GM12878 (cell line): ENCODE data around the gene XRRA1. TPM values are rescaled to one million over a fixed set of nuclear protein-coding genes. Genes with fewer than 3 reads are reported as not detected.

Experiments used
- EGR1 ChIP-seq, 2 experiments: IDR thresholded peaks; 1 replicate in 1 of 2; 2 replicates in 1 of 2; pipeline ENCODE4 v1.6.1; 2011 to 2012; ENCODE audit warnings: low read depth in 2 of 2, low read length in 2 of 2, borderline replicate concordance in 1 of 2, mild to moderate bottlenecking in 1 of 2, moderate library complexity in 1 of 2
- FOXK2 ChIP-seq: fragments of 450-650 bp; IDR thresholded peaks from 2 replicates; pipeline ENCODE4 v1.6.1; 2017; ENCODE audit warnings: mild to moderate bottlenecking, moderate library complexity
- FOXM1 ChIP-seq: IDR thresholded peaks from 2 replicates; pipeline ENCODE4 v1.6.1; 2012; ENCODE audit warnings: low read depth, mild to moderate bottlenecking, inconsistent platforms, low read length, moderate library complexity
- HDGF ChIP-seq: fragments of 450-650 bp; IDR thresholded peaks from 2 replicates; pipeline ENCODE4 v1.6.1; 2016; ENCODE audit warnings: antibody characterized with exemption
- IKZF1 ChIP-seq: fragments of 450-650 bp; conservative IDR thresholded peaks from 2 replicates; pipeline ENCODE4 v1.6.1; 2017; ENCODE audit warnings: antibody characterized with exemption, mild to moderate bottlenecking
- JUND ChIP-seq: IDR thresholded peaks from 2 replicates; pipeline ENCODE4 v1.6.1; 2012; ENCODE audit warnings: low read depth, mild to moderate bottlenecking, low read length, improper control_type of control experiment, moderate library complexity
- LARP7 ChIP-seq: fragments of 450-650 bp; IDR thresholded peaks from 2 replicates; pipeline ENCODE4 v1.6.1; 2017; ENCODE audit warnings: mild to moderate bottlenecking
- MEF2A ChIP-seq: IDR thresholded peaks from 2 replicates; pipeline ENCODE4 v1.6.1; 2011; ENCODE audit warnings: low read depth, mild to moderate bottlenecking, low read length, moderate library complexity; ENCODE audit not compliant: insufficient read depth
- MEF2B ChIP-seq: fragments of 450-650 bp; IDR thresholded peaks from 2 replicates; pipeline ENCODE4 v1.6.1; 2018; ENCODE audit warnings: mild to moderate bottlenecking, moderate library complexity; ENCODE audit not compliant: partially characterized antibody, poor library complexity, severe bottlenecking
- NBN ChIP-seq: fragments of 450-650 bp; IDR thresholded peaks from 2 replicates; pipeline ENCODE4 v1.6.1; 2016
- NFIC ChIP-seq: IDR thresholded peaks from 2 replicates; pipeline ENCODE4 v1.6.1; 2012; ENCODE audit warnings: low read depth, mild to moderate bottlenecking, inconsistent platforms, low read length, moderate library complexity
- NR2C1 ChIP-seq: fragments of 450-650 bp; IDR thresholded peaks from 2 replicates; pipeline ENCODE4 v1.6.1; 2017; ENCODE audit warnings: antibody characterized with exemption, mild to moderate bottlenecking, moderate library complexity
- NR2C2 ChIP-seq: IDR thresholded peaks from 2 replicates; pipeline ENCODE4 v1.6.1; 2011; ENCODE audit warnings: borderline replicate concordance, low read depth; ENCODE audit not compliant: control insufficient read depth, insufficient read length
- NRF1 ChIP-seq: conservative IDR thresholded peaks from 2 replicates; pipeline ENCODE4 v1.6.1; 2011; ENCODE audit warnings: mild to moderate bottlenecking, low read depth, low read length, improper control_type of control experiment
- PAX5 ChIP-seq: IDR thresholded peaks from 2 replicates; pipeline ENCODE4 v1.6.1; 2011; ENCODE audit warnings: low read depth, low read length, borderline replicate concordance
- PKNOX1 ChIP-seq: fragments of 450-650 bp; IDR thresholded peaks from 2 replicates; pipeline ENCODE4 v1.6.1; 2016; ENCODE audit warnings: mild to moderate bottlenecking
- RUNX3 ChIP-seq: IDR thresholded peaks from 2 replicates; pipeline ENCODE4 v1.6.1; 2012; ENCODE audit warnings: low read length, inconsistent platforms
- SIN3A ChIP-seq: IDR thresholded peaks from 2 replicates; pipeline ENCODE4 v1.6.1; 2012; ENCODE audit warnings: low read depth, low read length, improper control_type of control experiment
- SREBF2 ChIP-seq: IDR thresholded peaks from 2 replicates; pipeline ENCODE4 v1.6.1; 2012; ENCODE audit warnings: mild to moderate bottlenecking, low read length
- STAT3 ChIP-seq: IDR thresholded peaks from 2 replicates; pipeline ENCODE4 v1.6.1; 2011; ENCODE audit warnings: low read depth, low read length, improper control_type of control experiment
- YBX1 ChIP-seq: fragments of 450-650 bp; IDR thresholded peaks from 2 replicates; pipeline ENCODE4 v1.6.1; 2016; ENCODE audit warnings: antibody characterized with exemption
- ZNF217 ChIP-seq: fragments of 450-650 bp; IDR thresholded peaks from 2 replicates; pipeline ENCODE4 v1.6.1; 2017; ENCODE audit warnings: antibody characterized with exemption, mild to moderate bottlenecking
- ZNF24 ChIP-seq: fragments of 450-650 bp; IDR thresholded peaks from 2 replicates; pipeline ENCODE4 v1.6.1; 2017; ENCODE audit warnings: antibody characterized with exemption, mild to moderate bottlenecking
- ZNF622 ChIP-seq: fragments of 450-650 bp; IDR thresholded peaks from 2 replicates; pipeline ENCODE4 v1.6.1; 2017; ENCODE audit warnings: mild to moderate bottlenecking, inconsistent platforms
- ZNF687 ChIP-seq: fragments of 450-650 bp; IDR thresholded peaks from 2 replicates; pipeline ENCODE4 v1.6.1; 2017; ENCODE audit warnings: mild to moderate bottlenecking, moderate library complexity
- polyA plus RNA-seq, 11 experiments: library from polyadenylated mRNA; depleted of rRNA in 4 of 11; unstranded in 6 of 11; stranded (reverse) in 5 of 11; fragments of >200 nt; fragmentation: Nextera tagmentation in 4 of 11; fragmentation: Illumina TruSeq in 1 of 11; extraction: Ambion mirVana in 4 of 11; extraction: Trizol in 1 of 11; gene quantifications; 1 replicate in 1 of 11; 2 replicates in 10 of 11; pipeline versions ENCODE4 v1.2.1 to v1.2.3, GENCODE V29; 2011 to 2016; ENCODE audit warnings: inconsistent platforms in 2 of 11, missing spikeins in 2 of 11, low read depth in 1 of 11
- total RNA-seq, 4 experiments: library from RNA; depleted of rRNA in 3 of 4; stranded (reverse); fragments of >200 nt in 3 of 4; fragmentation: Illumina TruSeq in 1 of 4; extraction: Trizol in 1 of 4; gene quantifications; 2 replicates each; pipeline versions ENCODE4 v1.2.1 to v1.2.3, GENCODE V29; 2013 to 2021
- TF ChIP-seq, protein P1 (sequence below): fragments of 450-650 bp; IDR thresholded peaks from 2 replicates; pipeline ENCODE4 v1.6.1; 2014; ENCODE audit warnings: mild to moderate bottlenecking

The XRRA1 gene
- total and polyA plus RNA-seq, 10 of the 15 experiments (the other 5 are each of a cell fraction or from before 2014, with no cell fraction given), result 2.5 to 8.8 (median 4.6) TPM

DNA sequence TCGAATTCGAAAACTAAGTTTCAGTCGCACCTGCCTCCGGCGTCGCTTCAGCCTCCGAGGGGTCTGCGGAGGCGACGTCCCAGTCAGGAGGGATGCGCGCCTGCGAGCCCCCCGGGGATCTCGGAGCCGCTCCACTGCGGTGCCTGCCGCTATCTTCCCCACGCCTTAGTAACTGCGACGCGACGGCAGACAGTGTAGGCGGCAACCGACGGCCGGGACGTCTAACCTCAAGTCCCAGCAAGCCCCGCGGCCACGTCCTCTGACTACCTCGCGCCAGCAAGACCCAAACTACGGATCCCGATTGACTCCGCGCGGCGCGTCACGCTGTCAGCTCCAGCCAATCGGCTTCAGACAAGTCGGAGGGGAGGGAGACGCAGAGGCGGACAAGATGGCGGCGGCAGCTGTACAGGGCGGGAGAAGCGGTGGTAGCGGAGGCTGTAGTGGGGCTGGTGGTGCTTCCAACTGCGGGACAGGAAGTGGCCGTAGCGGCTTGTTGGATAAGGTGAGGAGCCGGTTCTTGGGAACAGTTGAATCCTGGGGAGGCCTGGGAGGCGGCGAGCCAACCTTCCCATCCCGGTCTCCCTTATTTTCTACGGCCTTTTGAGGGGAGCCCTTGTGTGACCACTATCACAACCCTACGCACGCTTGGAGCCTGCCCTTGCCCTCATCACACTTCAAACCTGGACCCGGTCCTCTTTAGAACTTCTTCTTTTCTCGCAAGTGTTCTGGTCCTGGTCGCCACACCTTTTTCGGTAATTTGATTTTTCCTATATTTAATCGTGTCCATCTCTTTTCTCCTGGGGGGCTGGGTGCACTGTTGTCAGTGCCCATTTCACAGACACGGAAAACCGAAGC is at the start of gene XRRA1, which contains the start of gene SPCS2 (continued):
- TF ChIP-seq ZNF687, result peak; percentile 84
- TF ChIP-seq NBN, result 0 out of 2 replicates have a peak, but pooled peaks have one; percentile 68
- peak; percentile 71; the same call in 1 of the 2 replicates for TF ChIP-seq SIN3A
- TF ChIP-seq YBX1, result no peak
- TF ChIP-seq ZNF217, result no peak
- no peak for TF ChIP-seq STAT3
- peak; percentile 57 to 66; a peak in 1 of 3 replicates for TF ChIP-seq EGR1 (IDR thresholded peaks at IDR 0.05; ENCODE audit: borderline replicate concordance in 1 of 2, low read depth in 2 of 2, low read length in 2 of 2)
- peak; percentile 85 for TF ChIP-seq RUNX3
- TF ChIP-seq MEF2B, result no peak
- TF ChIP-seq MEF2A, result no peak
- TF ChIP-seq, protein P1, sequence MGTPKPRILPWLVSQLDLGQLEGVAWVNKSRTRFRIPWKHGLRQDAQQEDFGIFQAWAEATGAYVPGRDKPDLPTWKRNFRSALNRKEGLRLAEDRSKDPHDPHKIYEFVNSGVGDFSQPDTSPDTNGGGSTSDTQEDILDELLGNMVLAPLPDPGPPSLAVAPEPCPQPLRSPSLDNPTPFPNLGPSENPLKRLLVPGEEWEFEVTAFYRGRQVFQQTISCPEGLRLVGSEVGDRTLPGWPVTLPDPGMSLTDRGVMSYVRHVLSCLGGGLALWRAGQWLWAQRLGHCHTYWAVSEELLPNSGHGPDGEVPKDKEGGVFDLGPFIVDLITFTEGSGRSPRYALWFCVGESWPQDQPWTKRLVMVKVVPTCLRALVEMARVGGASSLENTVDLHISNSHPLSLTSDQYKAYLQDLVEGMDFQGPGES, result 0 out of 2 replicates have a peak, but pooled peaks have one; percentile 33
- peak; percentile 85 for TF ChIP-seq PKNOX1
- TF ChIP-seq ZNF24, result no peak
- no peak for TF ChIP-seq NR2C1
- TF ChIP-seq IKZF1, result peak; percentile 99
- no peak for TF ChIP-seq FOXM1
- peak; percentile 97; the same call in 1 of the 2 replicates for TF ChIP-seq HDGF
- TF ChIP-seq NR2C2, result no peak
- TF ChIP-seq ZNF622, result no peak
- TF ChIP-seq NFIC, result no peak
- peak; percentile 61; the same call in 1 of the 2 replicates for TF ChIP-seq LARP7
- TF ChIP-seq JUND, result 0 out of 2 replicates have a peak, but pooled peaks have one; percentile 17
- TF ChIP-seq SREBF2, result no peak
- peak; percentile 56; the same call in 1 of the 2 replicates for TF ChIP-seq PAX5
- no peak for TF ChIP-seq FOXK2
- TF ChIP-seq NRF1, result no peak
